HG03097 (cell line): ENCODE results near the gene LRP2BP.

ENCODE experiments used
- ATAC-seq: cut with Tn5 transposase; IDR thresholded peaks from one replicate; pipeline ENCODE4 v1.9.1; 2021; ENCODE audit not compliant: unreplicated experiment, low FRiP score

Gene LRP2BP

GRCh38 chr4:185395956-185396723 lies 416 bp upstream of the LRP2BP start:
- ATAC-seq = peak; percentile 83

- ATAC-seq = no peak
These were observed 1.0 kb downstream of the LRP2BP start for GRCh38 chr4:185394568-185395237.

DNA sequence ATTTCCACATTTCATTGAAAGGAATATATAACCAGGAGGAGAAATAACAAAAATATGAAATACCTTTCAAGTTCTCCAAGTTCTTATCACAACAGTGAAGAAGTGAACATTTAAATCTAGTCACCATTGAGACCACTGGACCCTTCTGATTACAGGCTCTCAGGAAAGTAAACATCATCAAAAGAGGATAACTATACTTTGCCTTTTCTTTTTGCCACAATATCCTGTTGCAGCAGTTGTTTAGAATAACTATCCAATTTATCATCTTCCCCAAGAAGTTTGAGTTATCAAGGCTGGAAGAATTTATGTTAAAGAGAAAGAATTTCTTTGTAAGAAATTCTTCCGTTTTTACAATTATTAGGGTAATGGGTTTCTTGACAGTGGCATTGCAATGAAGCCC lies 3.6 kb downstream of the LRP2BP start:
- ATAC-seq = no peak

DNA sequence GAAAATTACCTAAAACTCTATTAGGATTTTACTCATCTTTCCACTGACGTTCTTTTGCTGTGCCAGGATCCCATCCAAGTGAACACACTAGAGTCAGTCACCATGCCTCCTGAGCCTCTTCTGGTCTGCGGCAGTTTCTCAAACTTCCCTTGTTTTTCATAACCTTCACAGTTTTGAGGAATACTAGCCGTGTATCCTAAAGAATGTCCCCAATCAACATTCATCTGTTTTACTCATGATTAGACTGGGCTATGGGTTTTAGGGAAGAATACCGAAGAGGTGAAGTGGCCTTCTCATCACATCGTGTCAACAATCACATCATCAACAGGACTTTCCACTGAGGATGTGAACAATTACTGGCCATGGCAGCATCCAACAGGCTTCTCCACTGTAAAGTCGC lies 4.8 kb downstream of the LRP2BP start:
- ATAC-seq = no peak

DNA sequence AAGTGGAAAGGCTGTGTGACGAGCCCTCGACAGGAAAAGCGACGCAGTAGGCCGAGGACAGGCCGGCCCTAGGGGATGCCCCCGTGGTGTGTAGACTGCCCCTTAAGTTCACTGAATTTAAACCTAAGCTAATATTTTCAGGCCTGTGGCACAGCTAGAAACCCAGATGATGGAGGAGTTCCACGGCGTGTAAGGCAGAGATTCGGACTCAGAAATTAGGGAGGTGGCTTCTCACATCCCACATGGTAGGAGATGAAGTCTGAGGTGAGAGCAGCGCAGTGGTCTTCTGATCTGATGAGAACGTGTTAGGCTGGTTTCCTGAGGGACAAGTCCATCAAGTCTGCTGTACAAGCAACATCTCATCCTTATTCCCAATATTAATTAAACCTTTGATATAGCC lies 7.8 kb downstream of the LRP2BP start:
- no peak for ATAC-seq

DNA sequence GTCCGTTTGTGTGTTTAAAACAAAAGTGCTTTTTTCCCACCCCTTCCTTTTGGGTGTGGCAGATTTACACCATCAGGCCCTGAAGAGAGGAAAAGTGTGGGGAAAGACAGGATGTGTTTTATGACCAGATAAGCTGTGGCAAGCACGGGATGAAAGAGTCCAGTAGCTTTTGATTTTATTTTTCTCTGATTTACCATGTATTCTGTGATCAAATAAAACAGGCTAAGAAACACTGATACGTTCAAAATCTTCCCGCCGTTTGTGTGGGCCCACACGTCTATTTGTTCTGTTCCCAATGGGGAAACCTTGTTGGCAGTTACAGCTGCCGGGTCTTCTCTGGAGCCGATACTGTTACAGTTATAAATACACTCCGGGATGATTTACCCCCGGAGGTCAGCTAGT lies 10.8 kb downstream of the LRP2BP start:
- ATAC-seq = no peak

GRCh38 chr4:185384061-185384460 lies 11.7 kb downstream of the LRP2BP start:
- no peak for ATAC-seq

- no peak for ATAC-seq
These were observed 12.3 kb downstream of the LRP2BP start for GRCh38 chr4:185383451-185383850.

DNA sequence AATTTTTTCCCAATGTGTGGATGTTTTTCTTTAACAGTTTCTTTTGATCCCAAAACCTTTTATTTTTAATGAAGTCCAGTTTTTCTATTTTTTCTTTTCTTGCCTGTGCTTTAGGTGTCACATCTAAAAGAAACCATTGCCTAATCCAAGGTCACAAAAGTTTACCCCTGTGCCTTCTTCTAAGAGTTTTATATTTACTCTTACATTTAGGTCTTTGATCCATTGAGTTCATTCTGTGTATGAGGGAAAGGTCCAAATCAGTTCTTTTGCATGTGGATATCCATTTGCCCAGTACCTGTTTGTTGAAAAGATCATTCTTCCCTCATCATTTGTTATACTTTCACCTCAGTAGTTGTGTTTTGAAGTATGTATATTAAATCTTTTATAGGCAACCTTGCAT lies 13.0 kb downstream of the LRP2BP start:
- ATAC-seq = no peak

DNA sequence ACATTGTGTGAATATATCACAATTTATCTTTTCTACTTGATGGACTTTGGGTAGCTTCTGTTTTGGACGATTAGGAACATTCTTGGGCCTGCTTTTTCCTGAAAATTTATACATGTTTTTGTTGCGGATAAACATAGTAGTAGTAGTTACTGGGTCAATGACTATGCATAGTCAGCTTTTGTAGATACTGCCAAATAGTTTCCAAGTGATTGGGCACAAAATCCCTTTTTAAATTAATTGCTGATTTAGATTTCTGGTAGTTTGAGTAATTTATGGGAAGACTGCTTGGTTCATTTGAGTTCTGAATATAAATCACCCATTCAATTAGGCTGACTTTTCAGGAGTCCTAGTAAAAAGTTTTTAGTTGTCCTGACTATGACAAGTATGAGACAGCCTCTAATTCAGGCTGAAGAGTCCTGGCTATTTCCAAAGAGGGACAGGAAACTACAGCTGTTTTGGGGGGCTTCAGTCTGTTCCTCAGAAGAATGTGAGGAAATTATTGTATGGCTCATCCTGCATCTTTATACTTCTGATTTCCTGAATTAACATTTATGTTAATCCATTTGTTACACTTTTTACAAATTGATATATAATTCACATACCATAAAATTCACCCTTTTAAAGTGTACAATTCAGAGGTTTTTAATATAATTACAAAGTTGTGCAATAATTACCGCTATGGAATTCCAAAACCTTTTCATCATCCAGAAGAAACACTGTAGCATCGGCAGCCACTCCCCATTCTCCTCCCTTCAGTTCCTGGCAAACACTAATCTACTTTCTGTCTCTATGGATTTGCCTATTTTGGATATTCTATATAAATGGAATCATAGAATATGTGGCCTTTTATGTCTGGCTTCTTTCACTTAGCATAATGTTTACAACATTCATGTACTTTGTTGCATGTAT lies 14.2 kb downstream of the LRP2BP start:
- no peak for ATAC-seq

DNA sequence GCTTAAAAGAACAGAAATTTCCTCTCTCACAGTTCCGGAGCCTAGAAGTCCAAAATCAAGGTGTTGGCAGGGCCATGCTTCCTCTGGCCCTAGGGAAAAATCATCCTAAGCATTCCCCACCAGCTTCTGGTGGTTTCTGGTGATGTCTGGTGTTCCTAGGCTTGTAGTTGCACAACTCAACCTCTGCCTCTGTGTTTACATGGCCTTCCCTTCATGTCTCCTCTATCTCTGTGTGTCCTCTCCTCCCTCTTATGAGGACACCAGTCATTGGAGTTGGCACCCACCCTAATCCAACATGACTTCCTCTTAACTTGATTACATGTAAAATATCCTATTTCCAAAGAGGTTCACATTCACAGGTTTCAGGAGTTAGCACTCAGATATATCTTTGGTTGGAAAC lies 15.4 kb downstream of the LRP2BP start:
- ATAC-seq = no peak

DNA sequence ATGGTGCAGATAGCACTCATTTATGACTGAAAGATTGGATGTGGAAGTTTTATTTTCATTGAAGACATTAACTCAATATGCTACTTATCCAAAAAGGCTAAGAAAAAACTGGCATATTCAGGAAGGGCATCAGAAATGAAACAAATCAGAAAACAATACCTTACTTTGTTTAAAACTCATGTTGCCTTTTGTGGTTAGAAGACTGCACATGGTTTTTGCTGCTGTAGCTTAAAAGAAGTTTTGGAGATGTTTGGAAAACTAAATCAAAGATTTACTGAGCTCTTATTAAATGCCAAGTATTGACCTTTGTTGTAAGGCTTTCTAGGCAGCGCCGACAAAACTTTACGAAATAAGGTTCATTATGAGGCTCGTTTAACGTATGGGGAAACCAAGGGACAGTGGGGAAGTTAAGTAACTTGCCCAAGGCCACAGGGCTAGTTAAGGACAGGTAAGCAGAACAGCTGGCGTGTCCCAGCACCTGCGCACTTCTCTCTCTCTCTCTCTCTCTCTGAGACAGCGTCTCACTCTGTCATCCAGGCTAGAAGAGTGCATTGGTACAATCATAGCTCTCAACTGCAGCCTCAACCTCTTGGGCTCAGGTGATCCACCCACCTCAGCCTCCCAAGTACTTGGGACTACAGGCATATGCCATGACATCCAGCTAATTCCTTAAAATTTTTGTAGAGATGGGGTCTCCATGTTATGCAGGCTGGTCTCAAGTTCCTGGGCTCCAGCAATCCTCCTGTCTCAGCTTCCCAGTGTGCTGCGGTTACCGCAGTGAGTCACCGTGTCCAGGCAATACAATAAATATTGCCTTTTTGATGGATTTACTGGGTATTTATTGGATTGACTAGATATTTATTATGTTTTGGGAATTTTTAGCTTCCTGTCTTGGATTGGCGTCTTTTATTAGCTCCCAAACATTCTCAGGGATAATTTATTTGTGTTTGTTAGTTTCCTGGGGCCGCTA lies 16.1 kb downstream of the LRP2BP start:
- ATAC-seq = no peak

DNA sequence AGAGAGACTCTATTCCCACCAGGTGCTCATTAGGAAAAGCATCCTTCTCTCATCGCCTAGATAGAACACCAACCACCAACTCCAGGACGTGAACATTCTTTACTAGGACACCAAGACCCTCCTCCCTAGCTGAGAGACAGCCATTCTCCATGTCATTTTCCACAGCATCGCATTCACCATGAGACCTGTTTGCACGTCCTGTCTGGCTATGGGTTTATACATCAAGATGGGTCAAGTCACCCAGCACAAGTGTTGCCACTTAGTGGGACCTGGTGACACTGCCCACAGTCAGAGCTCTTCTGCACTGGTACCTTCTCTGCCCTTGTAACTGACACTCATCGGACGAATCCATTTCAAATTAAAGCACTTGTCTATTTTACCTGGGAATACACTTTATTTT lies 17.5 kb downstream of the LRP2BP start:
- ATAC-seq = no peak

DNA sequence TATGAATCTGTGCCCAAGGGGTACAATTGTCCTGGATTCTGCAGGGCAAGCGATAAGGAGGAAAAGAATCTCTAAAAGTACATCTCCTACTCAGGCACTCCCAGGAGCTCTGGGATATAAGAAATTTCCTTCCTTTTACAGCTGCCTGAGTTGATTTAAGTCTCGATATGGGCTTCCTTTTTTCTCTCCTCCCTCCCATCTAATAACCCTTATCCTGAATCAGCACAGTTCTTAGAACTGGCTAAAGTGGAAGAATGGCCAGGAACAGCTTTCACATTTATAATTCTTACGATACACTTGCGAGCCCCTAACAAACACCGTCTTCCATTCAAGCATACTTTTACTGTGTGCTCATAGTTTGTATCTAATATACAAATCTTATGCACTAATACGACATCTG lies 21.2 kb downstream of the LRP2BP start:
- ATAC-seq = no peak

GRCh38 chr4:185374027-185374426 lies 21.7 kb downstream of the LRP2BP start:
- no peak for ATAC-seq

DNA sequence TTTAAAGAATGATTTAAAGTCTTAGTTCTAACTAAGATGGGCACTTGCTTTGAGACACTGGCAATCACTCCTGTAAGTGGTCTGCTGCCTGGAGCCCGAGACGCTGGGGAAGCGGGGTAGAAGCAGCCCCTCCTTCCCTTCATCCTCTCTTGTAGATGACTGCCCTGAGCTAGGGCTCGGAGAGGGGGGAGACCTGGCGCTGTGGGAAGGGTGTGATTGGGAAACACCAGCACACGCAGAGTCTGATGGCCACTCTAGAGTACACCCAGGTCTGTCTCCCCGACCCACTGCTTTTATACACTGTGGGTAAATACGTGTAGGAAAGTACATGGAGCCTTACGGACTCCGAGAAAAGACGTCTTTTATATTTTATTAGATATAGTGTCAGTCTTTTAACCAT lies 24.0 kb downstream of the LRP2BP start:
- ATAC-seq = no peak

GRCh38 chr4:185370268-185370949 lies 25.3 kb downstream of the LRP2BP start:
- no peak for ATAC-seq

DNA sequence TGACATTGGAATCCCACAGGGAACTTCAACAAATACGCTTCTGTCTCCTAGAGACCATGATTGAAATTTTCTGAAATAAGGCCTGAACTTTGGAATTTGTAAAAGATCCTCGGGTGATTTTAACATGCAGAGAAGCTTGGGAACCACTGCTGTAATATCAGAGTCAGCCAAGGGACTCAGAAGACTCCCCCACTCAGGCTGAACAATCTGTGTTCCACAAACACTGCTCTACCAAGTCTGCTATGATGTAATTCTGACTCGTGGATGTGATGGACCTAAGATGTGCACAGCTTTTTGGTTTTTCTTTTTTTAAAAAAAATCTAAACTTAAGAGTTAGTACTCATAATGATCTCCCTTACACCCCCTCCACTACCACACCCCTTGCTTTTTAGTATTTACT lies 26.0 kb downstream of the LRP2BP start:
- ATAC-seq = no peak

- no peak for ATAC-seq
These were observed 30.8 kb downstream of the LRP2BP start for GRCh38 chr4:185364886-185365285.

- ATAC-seq = no peak
These were observed 32.5 kb downstream of the LRP2BP start for GRCh38 chr4:185363251-185363650.
